Keratinocyte (primary cell): ENCODE data around the gene NDUFAF4.

Source experiments
- EZH2 ChIP-seq: IDR thresholded peaks from one replicate; pipeline ENCODE4 v1.6.1; 2012; ENCODE audit warnings: inconsistent platforms, mild to moderate bottlenecking, low read length, moderate library complexity
- TF ChIP-seq, protein P1 (sequence below), 3 experiments: IDR thresholded peaks in 1 of 3; conservative IDR thresholded peaks in 1 of 3; optimal IDR thresholded peaks in 1 of 3; 2 replicates in 2 of 3; 3 replicates in 1 of 3; pipeline versions ENCODE3 to v1.5.1; 2011; ENCODE audit warnings: low read length in 3 of 3, mild to moderate bottlenecking in 3 of 3, moderate library complexity in 2 of 3, control low read depth in 1 of 3, inconsistent platforms in 1 of 3; ENCODE audit not compliant: insufficient read depth in 2 of 3; ENCODE audit errors: extremely low read depth in 1 of 3

DNA sequence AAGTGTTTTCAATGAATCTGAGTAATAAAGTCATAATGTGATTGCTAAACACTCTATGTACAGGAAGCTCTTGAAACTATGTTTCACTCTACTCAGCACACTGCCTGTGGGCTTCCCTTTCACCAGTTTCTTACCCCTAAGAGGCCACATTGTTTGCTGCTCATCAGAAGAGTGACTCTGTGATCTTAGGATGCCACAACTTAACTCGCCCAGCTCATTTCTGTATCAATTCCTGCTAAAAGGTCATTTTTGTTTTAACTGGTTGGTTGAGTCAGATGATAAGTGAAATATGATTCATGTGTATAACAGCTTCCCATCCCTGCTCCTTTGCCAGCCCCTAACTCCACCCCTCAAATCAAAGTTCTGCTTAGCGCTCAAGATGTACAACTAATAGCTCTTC lies 9.8 kb upstream of the NDUFAF4 start:
- TF ChIP-seq, protein P1, sequence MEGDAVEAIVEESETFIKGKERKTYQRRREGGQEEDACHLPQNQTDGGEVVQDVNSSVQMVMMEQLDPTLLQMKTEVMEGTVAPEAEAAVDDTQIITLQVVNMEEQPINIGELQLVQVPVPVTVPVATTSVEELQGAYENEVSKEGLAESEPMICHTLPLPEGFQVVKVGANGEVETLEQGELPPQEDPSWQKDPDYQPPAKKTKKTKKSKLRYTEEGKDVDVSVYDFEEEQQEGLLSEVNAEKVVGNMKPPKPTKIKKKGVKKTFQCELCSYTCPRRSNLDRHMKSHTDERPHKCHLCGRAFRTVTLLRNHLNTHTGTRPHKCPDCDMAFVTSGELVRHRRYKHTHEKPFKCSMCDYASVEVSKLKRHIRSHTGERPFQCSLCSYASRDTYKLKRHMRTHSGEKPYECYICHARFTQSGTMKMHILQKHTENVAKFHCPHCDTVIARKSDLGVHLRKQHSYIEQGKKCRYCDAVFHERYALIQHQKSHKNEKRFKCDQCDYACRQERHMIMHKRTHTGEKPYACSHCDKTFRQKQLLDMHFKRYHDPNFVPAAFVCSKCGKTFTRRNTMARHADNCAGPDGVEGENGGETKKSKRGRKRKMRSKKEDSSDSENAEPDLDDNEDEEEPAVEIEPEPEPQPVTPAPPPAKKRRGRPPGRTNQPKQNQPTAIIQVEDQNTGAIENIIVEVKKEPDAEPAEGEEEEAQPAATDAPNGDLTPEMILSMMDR (optimal IDR thresholded peaks at IDR 0.05 in 1 of 3, IDR thresholded peaks at IDR 0.05 in 1 of 3, conservative IDR thresholded peaks at IDR 0.05 in 1 of 3; ENCODE audit: extremely low read depth in 1 of 3, insufficient read depth in 2 of 3, low read length in 3 of 3): no peak
- TF ChIP-seq EZH2: no peak
